Colonic mucosa (tissue), 4 donors: Measurements from ENCODE around the gene TTC12. TPM values are rescaled to one million over a fixed set of nuclear protein-coding genes. Genes with fewer than 3 reads are reported as not detected.

Experiments used
- DNase-seq: peaks from one replicate; pipeline ENCODE4 v3.0.0-alpha.2; 2020
- H3K27ac ChIP-seq: fragments of 200-600 bp; one replicate; pipeline ENCODE4 v1.8.0; 2021
- H3K27me3 ChIP-seq: fragments of 200-600 bp; one replicate; pipeline ENCODE4 v1.8.0; 2021
- H3K36me3 ChIP-seq: fragments of 200-600 bp; one replicate; pipeline ENCODE4 v1.8.0; 2021
- H3K4me1 ChIP-seq: fragments of 200-600 bp; one replicate; pipeline ENCODE4 v1.8.0; 2021; ENCODE audit warnings: mild to moderate bottlenecking
- H3K4me3 ChIP-seq: fragments of 200-600 bp; one replicate; pipeline ENCODE4 v1.8.0; 2021
- H3K9ac ChIP-seq, 2 donors: one replicate each; pipeline ENCODE4 v1.7.0; 2013; ENCODE audit warnings: control low read depth in 2 of 2, low read depth in 2 of 2, low read length in 2 of 2
- H3K9me3 ChIP-seq: fragments of 200-600 bp; one replicate; pipeline ENCODE4 v1.8.0; 2021
- intact Hi-C: fragments of 100-400 bp; cut with DNase I; formaldehyde crosslinking; loops from one replicate; pipeline ENCODE4 v1.14.1; 2022
- total RNA-seq, 2 donors: library from RNA; stranded (reverse); fragmentation: NEBNext Ultra II Directional in 1 of 2; extraction: Animal tissue kit (Norgen Biotek cat#: 25700) in 1 of 2; gene quantifications; one replicate each; pipeline ENCODE4 v1.2.1, GENCODE V29; 2021
- TF ChIP-seq, protein P1 (sequence below): fragments of 200-600 bp; IDR thresholded peaks from one replicate; pipeline ENCODE4 v1.8.0; 2022; ENCODE audit warnings: antibody characterized with exemption, mild to moderate bottlenecking
- donor health status: healthy.
- donor health status: DM: no; HTN: no; CAD: no.
- donor health status: DM: no; HTN: no; CAD: no.

TTC12 gene
- total RNA-seq, 2 donors from 2014 or later: 11.1 to 21.3 TPM

- no peaks in the 10 kb centered on the region for H3K9me3 ChIP-seq
- H3K27ac ChIP-seq: no peak overlapping the region
- no peak for DNase-seq
- H3K4me1 ChIP-seq: no peaks in the 10 kb centered on the region
- H3K4me3 ChIP-seq: no peak overlapping the region
- H3K27me3 ChIP-seq: no peaks in the 10 kb centered on the region
- no peak overlapping the region for H3K9ac ChIP-seq
- intact Hi-C loops: no loop called here
- no peaks in the 10 kb centered on the region for H3K36me3 ChIP-seq
- TF ChIP-seq, protein P1, sequence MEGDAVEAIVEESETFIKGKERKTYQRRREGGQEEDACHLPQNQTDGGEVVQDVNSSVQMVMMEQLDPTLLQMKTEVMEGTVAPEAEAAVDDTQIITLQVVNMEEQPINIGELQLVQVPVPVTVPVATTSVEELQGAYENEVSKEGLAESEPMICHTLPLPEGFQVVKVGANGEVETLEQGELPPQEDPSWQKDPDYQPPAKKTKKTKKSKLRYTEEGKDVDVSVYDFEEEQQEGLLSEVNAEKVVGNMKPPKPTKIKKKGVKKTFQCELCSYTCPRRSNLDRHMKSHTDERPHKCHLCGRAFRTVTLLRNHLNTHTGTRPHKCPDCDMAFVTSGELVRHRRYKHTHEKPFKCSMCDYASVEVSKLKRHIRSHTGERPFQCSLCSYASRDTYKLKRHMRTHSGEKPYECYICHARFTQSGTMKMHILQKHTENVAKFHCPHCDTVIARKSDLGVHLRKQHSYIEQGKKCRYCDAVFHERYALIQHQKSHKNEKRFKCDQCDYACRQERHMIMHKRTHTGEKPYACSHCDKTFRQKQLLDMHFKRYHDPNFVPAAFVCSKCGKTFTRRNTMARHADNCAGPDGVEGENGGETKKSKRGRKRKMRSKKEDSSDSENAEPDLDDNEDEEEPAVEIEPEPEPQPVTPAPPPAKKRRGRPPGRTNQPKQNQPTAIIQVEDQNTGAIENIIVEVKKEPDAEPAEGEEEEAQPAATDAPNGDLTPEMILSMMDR: no peak
These were observed 81.5 kb downstream of the TTC12 start for GRCh38 chr11:113395782-113396336.

GRCh38 chr11:113396690-113397089, 82.3 kb downstream of the TTC12 start:
- DNase-seq: no peak
- H3K9ac ChIP-seq: no peak overlapping the region
- no peak overlapping the region for H3K27ac ChIP-seq
- TF ChIP-seq, protein P1: no peak
- no peaks in the 10 kb centered on the region for H3K36me3 ChIP-seq
- no peaks in the 10 kb centered on the region for H3K4me1 ChIP-seq
- H3K27me3 ChIP-seq: no peaks in the 10 kb centered on the region
- intact Hi-C loops: no loop called here
- no peak overlapping the region for H3K4me3 ChIP-seq
- H3K9me3 ChIP-seq: no peaks in the 10 kb centered on the region

GRCh38 chr11:113397212-113397611, 82.8 kb downstream of the TTC12 start:
- intact Hi-C loops: no loop called here
- DNase-seq: no peak
- no peaks in the 10 kb centered on the region for H3K9me3 ChIP-seq
- no peak overlapping the region for H3K27ac ChIP-seq
- H3K27me3 ChIP-seq: no peaks in the 10 kb centered on the region
- TF ChIP-seq, protein P1: no peak
- H3K36me3 ChIP-seq: no peaks in the 10 kb centered on the region
- H3K4me3 ChIP-seq: no peak overlapping the region
- H3K4me1 ChIP-seq: no peaks in the 10 kb centered on the region
- H3K9ac ChIP-seq: no peak overlapping the region

- TF ChIP-seq, protein P1: no peak
- Histone ChIP-seq H3K9ac (no peak overlapping the region), H3K9me3 (no peaks in the 10 kb centered on the region), H3K27ac (no peak overlapping the region), H3K36me3 (no peaks in the 10 kb centered on the region), H3K4me3 (no peak overlapping the region), H3K27me3 (no peaks in the 10 kb centered on the region), H3K4me1 (no peaks in the 10 kb centered on the region)
- intact Hi-C loops: no loop called here
- no peak for DNase-seq
These were observed 83.4 kb downstream of the TTC12 start for GRCh38 chr11:113397821-113398220.

DNA sequence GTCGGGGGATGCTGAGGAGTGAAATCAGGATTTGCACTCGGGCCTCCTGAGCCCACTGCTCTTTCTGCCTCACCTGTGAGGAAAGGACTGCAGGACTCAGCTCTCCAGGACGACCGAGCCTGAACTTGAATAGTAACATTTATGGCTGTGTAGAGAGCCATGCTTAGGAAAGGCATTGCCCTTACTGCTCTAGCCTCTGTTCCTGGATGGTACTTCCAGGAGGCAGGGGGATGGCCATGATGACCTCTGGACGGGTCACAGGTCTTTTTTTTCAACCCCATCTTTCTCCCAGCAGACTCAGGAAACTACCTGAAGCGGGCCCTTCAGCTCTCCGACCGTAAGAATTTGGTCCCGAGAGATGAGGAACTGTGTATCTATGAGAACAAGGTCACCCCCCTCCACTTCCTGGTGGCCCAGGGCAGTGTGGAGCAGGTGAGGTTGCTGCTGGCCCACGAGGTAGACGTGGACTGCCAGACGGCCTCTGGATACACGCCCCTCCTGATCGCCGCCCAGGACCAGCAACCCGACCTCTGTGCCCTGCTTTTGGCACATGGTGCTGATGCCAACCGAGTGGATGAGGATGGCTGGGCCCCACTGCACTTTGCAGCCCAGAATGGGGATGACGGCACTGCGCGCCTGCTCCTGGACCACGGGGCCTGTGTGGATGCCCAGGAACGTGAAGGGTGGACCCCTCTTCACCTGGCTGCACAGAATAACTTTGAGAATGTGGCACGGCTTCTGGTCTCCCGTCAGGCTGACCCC, 84.5 kb downstream of the TTC12 start:
- TF ChIP-seq, protein P1: no peak
- no peaks in the 10 kb centered on the region for H3K9me3 ChIP-seq
- no peaks in the 10 kb centered on the region for H3K27me3 ChIP-seq
- H3K4me1 ChIP-seq: no peaks in the 10 kb centered on the region
- no peak overlapping the region for H3K9ac ChIP-seq
- no peaks in the 10 kb centered on the region for H3K36me3 ChIP-seq
- intact Hi-C loops: no loop called here
- H3K27ac ChIP-seq: no peak overlapping the region
- DNase-seq: no peak
- no peak overlapping the region for H3K4me3 ChIP-seq
